C4-2B (cell line): ENCODE results near the gene SLC7A4.
A peak's percentile ranks its signal among the peaks of the same experiment; 100 is the strongest.
"Not testable (repeated sequence)": the region's sequence is repeated elsewhere in the genome, so short reads cannot be mapped to it uniquely, and the experiment has no call there.

ENCODE experiments used
- H3K27ac ChIP-seq: fragments of 450-650 bp; 2 replicates; pipeline ENCODE4 v1.5.1; 2017
- CTCF ChIP-seq: fragments of 450-650 bp; conservative IDR thresholded peaks from 2 replicates; pipeline ENCODE4 v1.5.1; 2017; ENCODE audit warnings: mild to moderate bottlenecking
- ZFX ChIP-seq: fragments of 450-650 bp; IDR thresholded peaks from 2 replicates; pipeline ENCODE4 v1.6.1; 2017

The SLC7A4 gene

GRCh38 chr22:21010426-21011113 is 21.8 kb downstream of the SLC7A4 start:
- H3K27ac ChIP-seq: no peak overlapping the region
- no peak for TF ChIP-seq ZFX
- TF ChIP-seq CTCF: no peak

GRCh38 chr22:21009638-21010425 is 22.5 kb downstream of the SLC7A4 start:
- TF ChIP-seq CTCF: no peak
- no peak for TF ChIP-seq ZFX
- H3K27ac ChIP-seq: no peak overlapping the region

- not testable (repeated sequence) for H3K27ac ChIP-seq
These were observed 23.2 kb downstream of the SLC7A4 start for GRCh38 chr22:21009208-21009607.

- no peak overlapping the region for H3K27ac ChIP-seq
- TF ChIP-seq ZFX (no peak), CTCF (no peak)
These were observed 28.6 kb downstream of the SLC7A4 start for GRCh38 chr22:21003782-21004181.

- TF ChIP-seq CTCF: no peak
- no peak for TF ChIP-seq ZFX
- peak within 1 kb of the TSS; percentile 96 for H3K27ac ChIP-seq
These were observed 30.6 kb downstream of the SLC7A4 start, which contains the start of gene THAP7 for GRCh38 chr22:21001601-21002325. THAP7 (minus strand) TSS chr22:21002118; CDS start chr22:21001911, 207 bp downstream.

GRCh38 chr22:21000987-21001600 is 31.3 kb downstream of the SLC7A4 start:
- TF ChIP-seq CTCF: no peak
- peak; percentile 60; the same call in 1 of the 2 replicates for TF ChIP-seq ZFX
- H3K27ac ChIP-seq: peak overlapping the region; percentile 96

- TF ChIP-seq CTCF (no peak), ZFX (no peak)
- peak overlapping the region; percentile 96 for H3K27ac ChIP-seq
These were observed 32.0 kb downstream of the SLC7A4 start for GRCh38 chr22:21000207-21000986.
